IPS DF 19.7 (cell line): ENCODE measurements around the gene SSTR4.
"Not testable (repeated sequence)": the region's sequence is repeated elsewhere in the genome, so short reads cannot be mapped to it uniquely, and the experiment has no call there.

Source experiments
- DNase-seq: peaks from one replicate; pipeline ENCODE4 v3.0.0-alpha.2; 2013; ENCODE audit warnings: low read depth, low spot score

The SSTR4 gene

GRCh38 chr20:23018941-23019340 is 16.2 kb upstream of the SSTR4 start:
- DNase-seq = no peak

- DNase-seq = no peak
Measured at GRCh38 chr20:23019403-23019802, 15.7 kb upstream of the SSTR4 start.

GRCh38 chr20:23020230-23021018 is 14.7 kb upstream of the SSTR4 start:
- no peak for DNase-seq

- DNase-seq = no peak
Measured at GRCh38 chr20:23021541-23021940, 13.6 kb upstream of the SSTR4 start.

GRCh38 chr20:23021951-23022350 is 13.2 kb upstream of the SSTR4 start:
- DNase-seq = no peak

- no peak for DNase-seq
Measured at GRCh38 chr20:23022849-23023248, 12.3 kb upstream of the SSTR4 start.

- DNase-seq = no peak
Measured at GRCh38 chr20:23023621-23024177, 11.4 kb upstream of the SSTR4 start.

- no peak for DNase-seq
Measured at GRCh38 chr20:23024701-23025100, 10.4 kb upstream of the SSTR4 start.

- not testable (repeated sequence) for DNase-seq
Measured at GRCh38 chr20:23025503-23025902, 9.6 kb upstream of the SSTR4 start.

GRCh38 chr20:23027721-23028120 is 7.4 kb upstream of the SSTR4 start:
- no peak for DNase-seq

GRCh38 chr20:23028392-23028791 is 6.7 kb upstream of the SSTR4 start:
- no peak for DNase-seq

- no peak for DNase-seq
Measured at GRCh38 chr20:23029324-23029723, 5.8 kb upstream of the SSTR4 start.

- no peak for DNase-seq
Measured at GRCh38 chr20:23031346-23031745, 3.8 kb upstream of the SSTR4 start.

GRCh38 chr20:23032056-23032749 is 2.9 kb upstream of the SSTR4 start:
- no peak for DNase-seq

- no peak for DNase-seq
Measured at GRCh38 chr20:23032750-23033078, 2.4 kb upstream of the SSTR4 start.

- no peak for DNase-seq
Measured at GRCh38 chr20:23033918-23034317, 1.2 kb upstream of the SSTR4 start.

GRCh38 chr20:23035731-23036130 is 619 bp downstream of the SSTR4 start:
- no peak for DNase-seq

GRCh38 chr20:23036371-23036770 is 1.3 kb downstream of the SSTR4 start:
- DNase-seq = no peak

- no peak for DNase-seq
Measured at GRCh38 chr20:23037017-23037481, 1.9 kb downstream of the SSTR4 start.

GRCh38 chr20:23039136-23039875 is 4.2 kb downstream of the SSTR4 start:
- DNase-seq = no peak

GRCh38 chr20:23039885-23040508 is 4.9 kb downstream of the SSTR4 start:
- DNase-seq = no peak

- no peak for DNase-seq
Measured at GRCh38 chr20:23042270-23042669, 7.2 kb downstream of the SSTR4 start.
